ENCODE results near the gene NT5DC4.

GRCh38 chr2:112776113-112776512 lies 55.3 kb downstream of the NT5DC4 start:
- TF ChIP-seq CTCF (IDR thresholded peaks at IDR 0.05): no peak
- TF ChIP-seq EZH2phosphoT487 (IDR thresholded peaks at IDR 0.05): no peak

Measured in neural progenitor cell (in vitro differentiated cells).